GM23338 (cell line): Measurements from ENCODE around the gene OLFML2B. TPM values are rescaled to one million over a fixed set of nuclear protein-coding genes. Genes with fewer than 3 reads are reported as not detected.

ENCODE experiments used
- ATAC-seq: fragments of 200-7000 bp; cut with Tn5 transposase; 3 replicates; pipeline ENCODE4 v1.9.1; 2020
- DNase-seq: peaks from one replicate; pipeline ENCODE4 v3.0.0-alpha.2; 2015; ENCODE audit warnings: low spot score
- H2AFZ ChIP-seq: fragments of 200-600 bp; sonication (generic); 2 replicates; pipeline ENCODE4 v1.8.0; 2016; ENCODE audit warnings: antibody characterized with exemption, mild to moderate bottlenecking, moderate library complexity
- H3F3A ChIP-seq: fragments of 200-600 bp; sonication (generic); replicated peaks from 2 replicates; pipeline ENCODE4 v1.8.0; 2017; ENCODE audit warnings: antibody characterized with exemption, mixed run types, low read depth
- H3K27ac ChIP-seq: fragments of 200-600 bp; sonication (generic); 2 replicates; pipeline ENCODE4 v1.6.1; 2016; ENCODE audit warnings: low read depth
- H3K27me3 ChIP-seq: fragments of 200-600 bp; sonication (generic); 2 replicates; pipeline ENCODE4 v1.8.0; 2016; ENCODE audit warnings: mild to moderate bottlenecking, mixed run types, moderate library complexity; ENCODE audit not compliant: insufficient read depth
- H3K36me3 ChIP-seq: fragments of 200-600 bp; sonication (generic); 2 replicates; pipeline ENCODE4 v1.8.0; 2016; ENCODE audit warnings: mild to moderate bottlenecking; ENCODE audit not compliant: insufficient read depth
- H3K4me1 ChIP-seq: fragments of 200-600 bp; sonication (generic); 2 replicates; pipeline ENCODE4 v1.8.0; 2016; ENCODE audit warnings: mild to moderate bottlenecking, moderate library complexity; ENCODE audit not compliant: insufficient read depth
- H3K4me2 ChIP-seq: fragments of 200-600 bp; sonication (generic); 2 replicates; pipeline ENCODE4 v1.7.1; 2017; ENCODE audit warnings: mixed run types
- H3K4me3 ChIP-seq: fragments of 200-600 bp; sonication (generic); 2 replicates; pipeline ENCODE4 v1.6.1; 2016; ENCODE audit warnings: mixed run types
- H3K79me2 ChIP-seq: fragments of 200-600 bp; sonication (generic); replicated peaks from 2 replicates; pipeline ENCODE4 v1.8.0; 2017; ENCODE audit warnings: mild to moderate bottlenecking; ENCODE audit not compliant: insufficient read depth
- H3K9me2 ChIP-seq: fragments of 200-600 bp; sonication (generic); 2 replicates; pipeline ENCODE4 v1.8.0; 2017; ENCODE audit not compliant: insufficient read depth
- H4K20me1 ChIP-seq: fragments of 200-600 bp; sonication (generic); replicated peaks from 2 replicates; pipeline ENCODE4 v1.8.0; 2017; ENCODE audit warnings: mild to moderate bottlenecking; ENCODE audit not compliant: insufficient read depth
- H3K27ac Mint-ChIP-seq: 2 replicates; pipeline ENCODE4 v1.8.0; 2020; ENCODE audit warnings: inconsistent platforms, mild to moderate bottlenecking, moderate library complexity, mixed read lengths
- H3K27me3 Mint-ChIP-seq: 3 replicates; pipeline ENCODE4 v1.8.0; 2022; ENCODE audit warnings: low read depth, mild to moderate bottlenecking, moderate library complexity, mixed read lengths, inconsistent platforms; ENCODE audit not compliant: insufficient read depth, poor library complexity
- H3K36me3 Mint-ChIP-seq: 3 replicates; pipeline ENCODE4 v1.8.0; 2021; ENCODE audit warnings: low read depth, mild to moderate bottlenecking, inconsistent platforms, moderate library complexity, mixed read lengths
- H3K4me1 Mint-ChIP-seq: 3 replicates; pipeline ENCODE4 v1.8.0; 2020; ENCODE audit warnings: mild to moderate bottlenecking, inconsistent platforms, mixed read lengths
- H3K4me3 Mint-ChIP-seq: 3 replicates; pipeline ENCODE4 v1.8.0; 2021; ENCODE audit warnings: moderate library complexity, mild to moderate bottlenecking, inconsistent platforms, mixed read lengths
- H3K9me3 Mint-ChIP-seq: 3 replicates; pipeline ENCODE4 v1.8.0; 2020; ENCODE audit warnings: moderate library complexity, mild to moderate bottlenecking, inconsistent platforms, mixed read lengths
- CREB1 ChIP-seq: fragments of 250-450 bp; sonication (Bioruptor Pico); IDR thresholded peaks from 2 replicates; pipeline ENCODE4 v1.5.0; 2020; ENCODE audit warnings: low read depth, mild to moderate bottlenecking, moderate library complexity
- EZH2 ChIP-seq: fragments of 200-600 bp; sonication (generic); IDR thresholded peaks from one replicate; pipeline ENCODE4 v1.8.0; 2017; ENCODE audit warnings: antibody characterized with exemption, mild to moderate bottlenecking, low read depth; ENCODE audit not compliant: unreplicated experiment
- EZH2phosphoT487 ChIP-seq: fragments of 200-600 bp; sonication (generic); IDR thresholded peaks from one replicate; pipeline ENCODE4 v1.8.1; 2018; ENCODE audit warnings: antibody characterized with exemption; ENCODE audit not compliant: unreplicated experiment
- JUNB ChIP-seq: IDR thresholded peaks from one replicate; pipeline ENCODE4 v1.6.1; 2016; ENCODE audit warnings: antibody characterized with exemption; ENCODE audit not compliant: unreplicated experiment
- NANOG ChIP-seq: IDR thresholded peaks from 2 replicates; pipeline ENCODE4 v1.6.1; 2016; ENCODE audit warnings: antibody characterized with exemption, borderline replicate concordance
- POLR2AphosphoS5 ChIP-seq: IDR thresholded peaks from 2 replicates; pipeline ENCODE4 v1.6.1; 2016; ENCODE audit warnings: antibody characterized with exemption, low read depth
- ZNF114 ChIP-seq: fragments of 250-450 bp; sonication (Bioruptor Pico); IDR thresholded peaks from 2 replicates; pipeline ENCODE4 v1.5.0; 2020; ENCODE audit warnings: mild to moderate bottlenecking, moderate library complexity
- ZNF331 ChIP-seq: fragments of 250-450 bp; sonication (Bioruptor Pico); IDR thresholded peaks from 2 replicates; pipeline ENCODE4 v1.5.0; 2020; ENCODE audit warnings: low read depth, mild to moderate bottlenecking, moderate library complexity
- polyA plus RNA-seq: library from polyadenylated mRNA; unstranded; fragments of >200 nt; fragmentation: Nextera tagmentation; extraction: Ambion mirVana; gene quantifications from 2 replicates; pipeline ENCODE4 v1.2.1, GENCODE V29; 2016
- total RNA-seq: library from RNA; depleted of rRNA; stranded (reverse); fragments of >200 nt; shearing (Covaris generic); gene quantifications from 2 replicates; pipeline ENCODE4 v1.2.3, GENCODE V29; 2014
- TF ChIP-seq, protein P1 (sequence below): fragments of 250-450 bp; sonication (Bioruptor Pico); IDR thresholded peaks from 2 replicates; pipeline ENCODE4 v1.5.0; 2020; ENCODE audit warnings: mild to moderate bottlenecking, moderate library complexity
- TF ChIP-seq, protein P2 (sequence below): IDR thresholded peaks from 2 replicates; pipeline ENCODE4 v1.6.1; 2016; ENCODE audit warnings: antibody characterized with exemption

The OLFML2B gene
- total and polyA plus RNA-seq, 2 experiments from 2014 or later = 2.9 to 4.3 TPM

DNA sequence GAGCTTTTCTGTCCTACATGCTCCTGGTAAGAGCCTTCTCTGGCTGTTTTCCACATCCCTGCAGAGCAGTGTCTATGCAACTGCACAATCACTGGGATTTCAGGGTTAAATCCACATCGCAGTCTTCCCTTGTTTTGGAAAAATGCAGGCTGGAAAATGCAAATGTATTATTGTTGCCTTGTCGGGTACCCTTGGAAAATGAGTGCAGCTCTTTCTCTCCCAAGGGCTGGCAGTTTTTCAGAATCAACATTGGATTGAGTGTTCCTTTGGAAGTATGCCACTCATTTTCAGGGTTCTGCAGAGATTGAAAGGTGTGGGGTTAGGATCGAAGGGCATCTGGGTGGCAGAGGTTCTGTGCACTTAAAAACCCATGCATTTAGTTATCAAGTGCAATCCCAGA lies 49.1 kb upstream of the OLFML2B start (continued):
- TF ChIP-seq, protein P1, sequence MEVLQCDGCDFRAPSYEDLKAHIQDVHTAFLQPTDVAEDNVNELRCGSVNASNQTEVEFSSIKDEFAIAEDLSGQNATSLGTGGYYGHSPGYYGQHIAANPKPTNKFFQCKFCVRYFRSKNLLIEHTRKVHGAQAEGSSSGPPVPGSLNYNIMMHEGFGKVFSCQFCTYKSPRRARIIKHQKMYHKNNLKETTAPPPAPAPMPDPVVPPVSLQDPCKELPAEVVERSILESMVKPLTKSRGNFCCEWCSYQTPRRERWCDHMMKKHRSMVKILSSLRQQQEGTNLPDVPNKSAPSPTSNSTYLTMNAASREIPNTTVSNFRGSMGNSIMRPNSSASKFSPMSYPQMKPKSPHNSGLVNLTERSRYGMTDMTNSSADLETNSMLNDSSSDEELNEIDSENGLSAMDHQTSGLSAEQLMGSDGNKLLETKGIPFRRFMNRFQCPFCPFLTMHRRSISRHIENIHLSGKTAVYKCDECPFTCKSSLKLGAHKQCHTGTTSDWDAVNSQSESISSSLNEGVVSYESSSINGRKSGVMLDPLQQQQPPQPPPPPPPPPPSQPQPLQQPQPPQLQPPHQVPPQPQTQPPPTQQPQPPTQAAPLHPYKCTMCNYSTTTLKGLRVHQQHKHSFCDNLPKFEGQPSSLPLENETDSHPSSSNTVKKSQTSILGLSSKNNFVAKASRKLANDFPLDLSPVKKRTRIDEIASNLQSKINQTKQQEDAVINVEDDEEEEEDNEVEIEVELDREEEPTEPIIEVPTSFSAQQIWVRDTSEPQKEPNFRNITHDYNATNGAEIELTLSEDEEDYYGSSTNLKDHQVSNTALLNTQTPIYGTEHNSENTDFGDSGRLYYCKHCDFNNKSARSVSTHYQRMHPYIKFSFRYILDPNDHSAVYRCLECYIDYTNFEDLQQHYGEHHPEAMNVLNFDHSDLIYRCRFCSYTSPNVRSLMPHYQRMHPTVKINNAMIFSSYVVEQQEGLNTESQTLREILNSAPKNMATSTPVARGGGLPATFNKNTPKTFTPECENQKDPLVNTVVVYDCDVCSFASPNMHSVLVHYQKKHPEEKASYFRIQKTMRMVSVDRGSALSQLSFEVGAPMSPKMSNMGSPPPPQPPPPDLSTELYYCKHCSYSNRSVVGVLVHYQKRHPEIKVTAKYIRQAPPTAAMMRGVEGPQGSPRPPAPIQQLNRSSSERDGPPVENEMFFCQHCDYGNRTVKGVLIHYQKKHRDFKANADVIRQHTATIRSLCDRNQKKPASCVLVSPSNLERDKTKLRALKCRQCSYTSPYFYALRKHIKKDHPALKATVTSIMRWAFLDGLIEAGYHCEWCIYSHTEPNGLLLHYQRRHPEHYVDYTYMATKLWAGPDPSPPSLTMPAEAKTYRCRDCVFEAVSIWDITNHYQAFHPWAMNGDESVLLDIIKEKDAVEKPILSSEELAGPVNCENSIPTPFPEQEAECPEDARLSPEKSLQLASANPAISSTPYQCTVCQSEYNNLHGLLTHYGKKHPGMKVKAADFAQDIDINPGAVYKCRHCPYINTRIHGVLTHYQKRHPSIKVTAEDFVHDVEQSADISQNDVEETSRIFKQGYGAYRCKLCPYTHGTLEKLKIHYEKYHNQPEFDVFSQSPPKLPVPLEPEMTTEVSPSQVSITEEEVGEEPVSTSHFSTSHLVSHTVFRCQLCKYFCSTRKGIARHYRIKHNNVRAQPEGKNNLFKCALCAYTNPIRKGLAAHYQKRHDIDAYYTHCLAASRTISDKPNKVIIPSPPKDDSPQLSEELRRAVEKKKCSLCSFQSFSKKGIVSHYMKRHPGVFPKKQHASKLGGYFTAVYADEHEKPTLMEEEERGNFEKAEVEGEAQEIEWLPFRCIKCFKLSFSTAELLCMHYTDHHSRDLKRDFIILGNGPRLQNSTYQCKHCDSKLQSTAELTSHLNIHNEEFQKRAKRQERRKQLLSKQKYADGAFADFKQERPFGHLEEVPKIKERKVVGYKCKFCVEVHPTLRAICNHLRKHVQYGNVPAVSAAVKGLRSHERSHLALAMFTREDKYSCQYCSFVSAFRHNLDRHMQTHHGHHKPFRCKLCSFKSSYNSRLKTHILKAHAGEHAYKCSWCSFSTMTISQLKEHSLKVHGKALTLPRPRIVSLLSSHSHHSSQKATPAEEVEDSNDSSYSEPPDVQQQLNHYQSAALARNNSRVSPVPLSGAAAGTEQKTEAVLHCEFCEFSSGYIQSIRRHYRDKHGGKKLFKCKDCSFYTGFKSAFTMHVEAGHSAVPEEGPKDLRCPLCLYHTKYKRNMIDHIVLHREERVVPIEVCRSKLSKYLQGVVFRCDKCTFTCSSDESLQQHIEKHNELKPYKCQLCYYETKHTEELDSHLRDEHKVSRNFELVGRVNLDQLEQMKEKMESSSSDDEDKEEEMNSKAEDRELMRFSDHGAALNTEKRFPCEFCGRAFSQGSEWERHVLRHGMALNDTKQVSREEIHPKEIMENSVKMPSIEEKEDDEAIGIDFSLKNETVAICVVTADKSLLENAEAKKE (CRISPR knock-in tag) = no peak
- TF ChIP-seq POLR2AphosphoS5 = no peak
- no peak for TF ChIP-seq ZNF114 (CRISPR knock-in tag)
- TF ChIP-seq CREB1 = no peak
- no peak for TF ChIP-seq JUNB
- TF ChIP-seq EZH2 = no peak
- TF ChIP-seq NANOG = no peak
- TF ChIP-seq, protein P2, sequence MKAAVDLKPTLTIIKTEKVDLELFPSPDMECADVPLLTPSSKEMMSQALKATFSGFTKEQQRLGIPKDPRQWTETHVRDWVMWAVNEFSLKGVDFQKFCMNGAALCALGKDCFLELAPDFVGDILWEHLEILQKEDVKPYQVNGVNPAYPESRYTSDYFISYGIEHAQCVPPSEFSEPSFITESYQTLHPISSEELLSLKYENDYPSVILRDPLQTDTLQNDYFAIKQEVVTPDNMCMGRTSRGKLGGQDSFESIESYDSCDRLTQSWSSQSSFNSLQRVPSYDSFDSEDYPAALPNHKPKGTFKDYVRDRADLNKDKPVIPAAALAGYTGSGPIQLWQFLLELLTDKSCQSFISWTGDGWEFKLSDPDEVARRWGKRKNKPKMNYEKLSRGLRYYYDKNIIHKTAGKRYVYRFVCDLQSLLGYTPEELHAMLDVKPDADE = no peak

DNA sequence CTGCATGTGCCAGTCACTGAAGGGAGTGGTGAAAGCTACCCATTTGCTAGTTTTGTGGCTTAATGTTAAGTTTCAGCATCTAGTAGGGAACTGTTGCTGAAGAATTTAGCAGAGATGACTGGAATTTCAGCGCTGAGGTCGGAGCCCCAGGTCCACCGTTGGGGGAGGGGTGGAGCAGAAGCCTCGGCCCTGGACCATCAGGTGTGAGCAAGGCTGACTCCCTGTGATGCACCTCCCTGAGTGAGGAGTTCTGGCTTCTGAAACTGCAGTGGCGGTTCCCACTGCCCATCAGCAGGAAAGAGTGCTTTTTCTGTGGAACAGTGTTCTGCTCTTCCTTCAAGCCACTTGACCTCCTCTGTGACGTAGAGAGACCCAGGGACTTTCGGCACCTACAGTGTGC lies 47.2 kb upstream of the OLFML2B start:
- Histone ChIP-seq H3K4me3 (peak overlapping the region; percentile 71), H3K9me2 (peaks cover 7% of the 10 kb centered on the region), H4K20me1 (peaks cover 20% of the 10 kb centered on the region), H3K36me3 (no peaks in the 10 kb centered on the region), H2AFZ (peak overlapping the region; percentile 92), H3K4me2 (peak overlapping the region; percentile 82), H3K27me3 (peaks cover 8% of the 10 kb centered on the region; the same call in 1 of the 2 replicates), H3F3A (peaks cover 8% of the 10 kb centered on the region; the same call in 1 of the 2 replicates), H3K4me1 (peaks cover 32% of the 10 kb centered on the region), H3K27ac (peak overlapping the region; percentile 82; the same call in 1 of the 2 replicates), H3K79me2 (peaks cover 47% of the 10 kb centered on the region)
- Mint-ChIP-seq H3K4me3 (peak overlapping the region; percentile 76), H3K4me1 (peaks cover 52% of the 10 kb centered on the region), H3K27me3 (peaks cover 10% of the 10 kb centered on the region), H3K27ac (peak overlapping the region; percentile 0; the same call in 1 of the 2 replicates), H3K36me3 (peaks cover 26% of the 10 kb centered on the region), H3K9me3 (peaks cover 7% of the 10 kb centered on the region; the same call in 1 of the 3 replicates)
- peak; percentile 81 for DNase-seq
- peak; percentile 46 for ATAC-seq
- no peak for TF ChIP-seq ZNF114 (CRISPR knock-in tag)
- no peak for TF ChIP-seq ZNF331
- TF ChIP-seq POLR2AphosphoS5 = no peak
- no peak for TF ChIP-seq EZH2phosphoT487
- TF ChIP-seq, protein P2 = no peak
